ENCODE data around the gene ZNRF1.

Gene ZNRF1

DNA sequence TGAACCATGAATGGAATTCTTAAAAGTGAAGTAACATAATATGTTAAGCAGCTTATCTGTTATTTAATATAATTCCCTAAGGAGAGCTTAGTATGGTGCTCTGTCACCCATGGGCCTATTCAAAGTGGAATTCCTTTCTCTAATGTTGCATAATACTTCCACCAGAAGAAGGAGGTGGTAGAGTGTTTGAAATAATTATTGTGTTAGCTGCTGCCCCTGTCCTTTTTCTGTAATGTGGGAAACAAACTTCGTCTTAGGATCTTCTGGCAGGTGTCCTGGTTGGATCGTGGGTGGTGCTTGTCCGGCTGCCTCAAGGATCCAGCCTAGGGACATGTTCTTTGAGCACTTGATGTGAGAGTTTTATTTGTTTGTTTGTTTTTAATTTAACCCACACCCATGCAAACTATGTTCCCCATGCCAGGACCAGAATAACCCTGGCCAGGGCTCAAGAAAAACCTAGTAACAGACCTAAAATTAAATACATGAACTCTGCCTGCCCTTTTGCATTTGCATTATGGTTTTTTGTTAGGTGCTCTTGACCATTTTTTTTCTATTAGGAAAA lies 46.1 kb downstream of the ZNRF1 start:
- H3K79me2 ChIP-seq (ENCODE audit: control insufficient read depth, insufficient read depth, low read length, poor library complexity), result peaks cover 2% of the 10 kb centered on the region
- H3K27ac ChIP-seq (ENCODE audit: low read depth, low read length), result no peak overlapping the region
- H2AFZ ChIP-seq (ENCODE audit: insufficient read depth, low read length, poor library complexity), result no peak overlapping the region
- H3K18ac ChIP-seq (ENCODE audit: low read length), result no peak overlapping the region
- peak in 1 of 2 donors; percentile 53 for DNase-seq
- H3K79me1 ChIP-seq (ENCODE audit: low read length), result no peaks in the 10 kb centered on the region
- peaks cover 0 to 3% of the 10 kb centered on the region in 2 experiments for H3K4me1 ChIP-seq (ENCODE audit: control insufficient read depth in 1 of 2, insufficient read depth in 2 of 2, low read length in 2 of 2)
- H2BK12ac ChIP-seq (ENCODE audit: low read length), result no peak overlapping the region
- no peak overlapping the region for H3K4ac ChIP-seq (ENCODE audit: low read depth, low read length)
- H3K14ac ChIP-seq (ENCODE audit: low read length), result no peak overlapping the region
- no peaks in the 10 kb centered on the region for H3K9me3 ChIP-seq (ENCODE audit: insufficient read depth, low read depth, low read length)
- no peak overlapping the region for H3K4me2 ChIP-seq (ENCODE audit: low read length)
- no peak overlapping the region for H3K4me3 ChIP-seq (ENCODE audit: low read depth, low read length)
- H4K91ac ChIP-seq (ENCODE audit: low read depth, low read length), result no peak overlapping the region
- no peak overlapping the region for H2AK5ac ChIP-seq (ENCODE audit: low read length)
- H3K23ac ChIP-seq (ENCODE audit: low read length), result no peak overlapping the region
- no peak overlapping the region for H4K8ac ChIP-seq (ENCODE audit: low read depth, low read length)
- H4K12ac ChIP-seq (ENCODE audit: low read depth, low read length), result no peak overlapping the region
- no peak overlapping the region for H3K9ac ChIP-seq (ENCODE audit: low read length)
- no CpG with 5 or more reads among the region's 3 CpGs for WGBS (ENCODE audit: extremely low coverage, insufficient coverage, insufficient read length)
- H2BK120ac ChIP-seq (ENCODE audit: insufficient read depth, low read length, poor library complexity), result no peak overlapping the region
- no peaks in the 10 kb centered on the region for H3K36me3 ChIP-seq (ENCODE audit: control insufficient read depth in 1 of 2, insufficient read depth in 2 of 2, low read length in 2 of 2)
- H3K27me3 ChIP-seq (ENCODE audit: insufficient read depth, low read length), result no peaks in the 10 kb centered on the region
- H2BK5ac ChIP-seq (ENCODE audit: low read depth, low read length, poor library complexity), result no peak overlapping the region

DNA sequence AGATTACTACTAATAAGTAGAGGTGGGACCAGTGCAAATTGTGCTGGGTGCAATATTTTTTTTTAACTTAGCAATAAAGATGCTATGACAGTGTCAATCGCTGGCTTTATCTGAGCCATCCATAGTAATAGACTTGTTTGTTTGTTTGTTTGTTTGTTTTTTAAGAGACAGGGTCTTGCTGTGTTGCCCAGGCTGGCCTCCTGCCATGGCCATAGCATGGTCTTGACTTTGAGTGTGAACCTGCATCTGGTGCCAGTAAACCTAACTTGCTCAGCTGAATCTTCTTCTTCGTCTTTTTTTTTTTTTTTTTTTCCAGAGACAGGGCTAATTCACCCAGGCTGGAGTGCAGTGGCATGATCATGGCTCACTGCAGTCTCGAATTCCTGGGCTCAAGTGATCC lies 46.6 kb downstream of the ZNRF1 start:
- Histone ChIP-seq H3K4me2 (ENCODE audit: low read length) (no peak overlapping the region), H2BK5ac (ENCODE audit: low read depth, low read length, poor library complexity) (no peak overlapping the region), H3K4ac (ENCODE audit: low read depth, low read length) (no peak overlapping the region), H3K4me3 (ENCODE audit: low read depth, low read length) (no peak overlapping the region), H3K23ac (ENCODE audit: low read length) (no peak overlapping the region), H3K9ac (ENCODE audit: low read length) (no peak overlapping the region), H2BK120ac (ENCODE audit: insufficient read depth, low read length, poor library complexity) (no peak overlapping the region), H2AK5ac (ENCODE audit: low read length) (no peak overlapping the region), H3K18ac (ENCODE audit: low read length) (no peak overlapping the region), H4K8ac (ENCODE audit: low read depth, low read length) (no peak overlapping the region), H3K14ac (ENCODE audit: low read length) (no peak overlapping the region), H2BK12ac (ENCODE audit: low read length) (no peak overlapping the region), H4K12ac (ENCODE audit: low read depth, low read length) (no peak overlapping the region), H3K79me1 (ENCODE audit: low read length) (no peaks in the 10 kb centered on the region), H3K9me3 (ENCODE audit: insufficient read depth, low read depth, low read length) (no peaks in the 10 kb centered on the region), H3K36me3 (ENCODE audit: control insufficient read depth in 1 of 2, insufficient read depth in 2 of 2, low read length in 2 of 2) (no peaks in the 10 kb centered on the region), H3K27ac (ENCODE audit: low read depth, low read length) (no peak overlapping the region), H2AFZ (ENCODE audit: insufficient read depth, low read length, poor library complexity) (no peak overlapping the region), H4K91ac (ENCODE audit: low read depth, low read length) (no peak overlapping the region), H3K4me1 (ENCODE audit: control insufficient read depth in 1 of 2, insufficient read depth in 2 of 2, low read length in 2 of 2) (peaks cover 0 to 3% of the 10 kb centered on the region in 2 experiments), H3K27me3 (ENCODE audit: insufficient read depth, low read length) (no peaks in the 10 kb centered on the region), H3K79me2 (ENCODE audit: control insufficient read depth, insufficient read depth, low read length, poor library complexity) (peaks cover 2% of the 10 kb centered on the region)
- DNase-seq, result no peak
- no CpG with 5 or more reads among the region's 3 CpGs for WGBS (ENCODE audit: extremely low coverage, insufficient coverage, insufficient read length)

GRCh38 chr16:75048054-75048453 lies 49.2 kb downstream of the ZNRF1 start:
- H3K9ac ChIP-seq (ENCODE audit: low read length), result no peak overlapping the region
- no peaks in the 10 kb centered on the region for H3K79me1 ChIP-seq (ENCODE audit: low read length)
- no peak for DNase-seq
- no peak overlapping the region for H3K18ac ChIP-seq (ENCODE audit: low read length)
- no peaks in the 10 kb centered on the region for H3K36me3 ChIP-seq (ENCODE audit: control insufficient read depth in 1 of 2, insufficient read depth in 2 of 2, low read length in 2 of 2)
- H4K91ac ChIP-seq (ENCODE audit: low read depth, low read length), result no peak overlapping the region
- H3K14ac ChIP-seq (ENCODE audit: low read length), result no peak overlapping the region
- no CpG with 5 or more reads among the region's 4 CpGs for WGBS (ENCODE audit: extremely low coverage, insufficient coverage, insufficient read length)
- H3K4me1 ChIP-seq (ENCODE audit: control insufficient read depth in 1 of 2, insufficient read depth in 2 of 2, low read length in 2 of 2), result no peaks in the 10 kb centered on the region
- no peaks in the 10 kb centered on the region for H3K9me3 ChIP-seq (ENCODE audit: insufficient read depth, low read depth, low read length)
- no peaks in the 10 kb centered on the region for H3K27me3 ChIP-seq (ENCODE audit: insufficient read depth, low read length)
- H3K27ac ChIP-seq (ENCODE audit: low read depth, low read length), result no peak overlapping the region
- H2BK120ac ChIP-seq (ENCODE audit: insufficient read depth, low read length, poor library complexity), result no peak overlapping the region
- no peak overlapping the region for H2AK5ac ChIP-seq (ENCODE audit: low read length)
- no peak overlapping the region for H3K23ac ChIP-seq (ENCODE audit: low read length)
- H2BK12ac ChIP-seq (ENCODE audit: low read length), result no peak overlapping the region
- H3K4me2 ChIP-seq (ENCODE audit: low read length), result no peak overlapping the region
- H4K8ac ChIP-seq (ENCODE audit: low read depth, low read length), result no peak overlapping the region
- H2BK5ac ChIP-seq (ENCODE audit: low read depth, low read length, poor library complexity), result no peak overlapping the region
- H3K4ac ChIP-seq (ENCODE audit: low read depth, low read length), result peak overlapping the region; percentile 40
- no peaks in the 10 kb centered on the region for H3K79me2 ChIP-seq (ENCODE audit: control insufficient read depth, insufficient read depth, low read length, poor library complexity)
- no peak overlapping the region for H4K12ac ChIP-seq (ENCODE audit: low read depth, low read length)
- no peak overlapping the region for H2AFZ ChIP-seq (ENCODE audit: insufficient read depth, low read length, poor library complexity)
- H3K4me3 ChIP-seq (ENCODE audit: low read depth, low read length), result no peak overlapping the region

- Histone ChIP-seq H2AFZ (ENCODE audit: insufficient read depth, low read length, poor library complexity) (no peak overlapping the region), H2AK5ac (ENCODE audit: low read length) (no peak overlapping the region), H3K23ac (ENCODE audit: low read length) (no peak overlapping the region), H3K36me3 (ENCODE audit: control insufficient read depth in 1 of 2, insufficient read depth in 2 of 2, low read length in 2 of 2) (no peaks in the 10 kb centered on the region), H2BK12ac (ENCODE audit: low read length) (no peak overlapping the region), H3K4ac (ENCODE audit: low read depth, low read length) (peak overlapping the region; percentile 7), H4K91ac (ENCODE audit: low read depth, low read length) (no peak overlapping the region), H4K12ac (ENCODE audit: low read depth, low read length) (no peak overlapping the region), H3K27me3 (ENCODE audit: insufficient read depth, low read length) (no peaks in the 10 kb centered on the region), H3K9me3 (ENCODE audit: insufficient read depth, low read depth, low read length) (no peaks in the 10 kb centered on the region), H3K4me3 (ENCODE audit: low read depth, low read length) (no peak overlapping the region), H3K79me1 (ENCODE audit: low read length) (no peaks in the 10 kb centered on the region), H2BK120ac (ENCODE audit: insufficient read depth, low read length, poor library complexity) (no peak overlapping the region), H2BK5ac (ENCODE audit: low read depth, low read length, poor library complexity) (no peak overlapping the region), H4K8ac (ENCODE audit: low read depth, low read length) (no peak overlapping the region), H3K14ac (ENCODE audit: low read length) (no peak overlapping the region), H3K9ac (ENCODE audit: low read length) (no peak overlapping the region), H3K27ac (ENCODE audit: low read depth, low read length) (no peak overlapping the region), H3K18ac (ENCODE audit: low read length) (no peak overlapping the region), H3K4me1 (ENCODE audit: control insufficient read depth in 1 of 2, insufficient read depth in 2 of 2, low read length in 2 of 2) (no peaks in the 10 kb centered on the region), H3K79me2 (ENCODE audit: control insufficient read depth, insufficient read depth, low read length, poor library complexity) (no peaks in the 10 kb centered on the region), H3K4me2 (ENCODE audit: low read length) (no peak overlapping the region)
- WGBS (ENCODE audit: extremely low coverage, insufficient coverage, insufficient read length), result no CpG with 5 or more reads among the region's 8 CpGs
- no peak for DNase-seq
Observed at GRCh38 chr16:75048530-75048929, 49.7 kb downstream of the ZNRF1 start.
